ENCODE results near the gene CA4. TPM values are rescaled to one million over a fixed set of nuclear protein-coding genes. Genes with fewer than 3 reads are reported as not detected.
A peak's percentile ranks its signal among the peaks of the same experiment; 100 is the strongest.

Gene CA4
- total and polyA plus RNA-seq, 3 donors from 2014 or later = 0.94 to 3.1 (median 2.5) TPM

DNA sequence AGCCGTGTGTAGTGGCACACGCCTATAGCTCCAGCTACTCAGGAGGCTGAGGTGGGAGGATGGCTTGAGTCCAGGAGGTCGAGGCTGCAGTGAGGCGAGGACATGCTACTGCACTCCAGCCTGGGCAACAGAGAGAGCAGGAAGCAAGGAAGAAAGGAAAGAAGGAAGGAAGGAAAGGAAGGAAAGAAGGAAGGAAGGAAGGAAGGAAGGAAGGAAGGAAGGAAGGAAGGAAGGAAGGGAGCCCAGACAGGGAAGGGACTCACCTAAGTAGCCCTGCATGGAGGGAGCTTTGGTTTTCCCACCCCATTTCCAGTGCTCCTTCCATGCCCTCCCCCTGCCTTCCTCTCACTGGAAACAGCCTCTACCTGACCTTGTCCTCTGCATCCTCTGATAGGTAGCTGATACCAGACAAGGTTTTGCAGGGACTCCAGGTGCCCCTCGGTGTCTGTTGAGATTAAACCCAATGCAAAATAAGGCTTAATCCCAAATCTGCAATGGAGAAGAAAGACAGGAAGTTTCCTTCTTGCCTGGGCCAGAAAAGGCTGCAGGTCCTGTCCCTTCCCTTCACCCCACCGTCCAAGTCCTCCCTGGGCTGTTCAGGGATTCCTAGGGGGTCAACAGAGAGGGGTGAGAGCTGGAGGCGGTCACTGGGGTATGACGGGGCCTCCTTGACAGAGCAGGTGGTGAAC is 21.5 kb upstream of the CA4 start:
- Histone ChIP-seq H3K4me3 (no peak overlapping the region), H3K4me1 (no peaks in the 10 kb centered on the region), H3K36me3 (ENCODE audit: low read depth, missing control alignments) (no peaks in the 10 kb centered on the region), H3K9me3 (no peaks in the 10 kb centered on the region), H3K27me3 (no peaks in the 10 kb centered on the region), H3K27ac (no peak overlapping the region)
- TF ChIP-seq POLR2A (IDR thresholded peaks at IDR 0.05) (no peak), CTCF (IDR thresholded peaks at IDR 0.05) (no peak)
- intact Hi-C loops (cut with DNase I; ENCODE audit: low total_unique reads) = no loop called here
- DNase-seq = no peak
- WGBS, 2 donors = 63 to 75% methylated on average over 8 of the region's 8 CpGs

- no peaks in the 10 kb centered on the region for H3K4me1 ChIP-seq
- intact Hi-C loops (cut with DNase I; ENCODE audit: low total_unique reads) = no loop called here
- no peaks in the 10 kb centered on the region for H3K9me3 ChIP-seq
- H3K36me3 ChIP-seq (ENCODE audit: low read depth, missing control alignments) = no peaks in the 10 kb centered on the region
- TF ChIP-seq POLR2A (IDR thresholded peaks at IDR 0.05) (no peak), CTCF (IDR thresholded peaks at IDR 0.05) (no peak)
- H3K27ac ChIP-seq = no peak overlapping the region
- no peaks in the 10 kb centered on the region for H3K27me3 ChIP-seq
- H3K4me3 ChIP-seq = no peak overlapping the region
- DNase-seq = no peak
- 84 to 96% methylated on average over 4 of the region's 4 CpGs for WGBS, 2 donors
These were observed 20.6 kb upstream of the CA4 start for GRCh38 chr17:60129164-60129563.

GRCh38 chr17:60130466-60130865 is 19.3 kb upstream of the CA4 start:
- H3K4me3 ChIP-seq = no peak overlapping the region
- no peaks in the 10 kb centered on the region for H3K4me1 ChIP-seq
- 86 to 92% methylated on average over 3 of the region's 3 CpGs for WGBS, 2 donors
- H3K9me3 ChIP-seq = no peaks in the 10 kb centered on the region
- no peak overlapping the region for H3K27ac ChIP-seq
- DNase-seq = no peak
- no peak for TF ChIP-seq POLR2A (IDR thresholded peaks at IDR 0.05)
- TF ChIP-seq CTCF (IDR thresholded peaks at IDR 0.05) = no peak
- intact Hi-C loops (cut with DNase I; ENCODE audit: low total_unique reads) = loop anchor here (10.0 kb wide), 1 partner anchor 304 kb away; no protein-coding TSS in a partner anchor
- no peaks in the 10 kb centered on the region for H3K36me3 ChIP-seq (ENCODE audit: low read depth, missing control alignments)
- no peaks in the 10 kb centered on the region for H3K27me3 ChIP-seq

- Histone ChIP-seq H3K4me3 (peak overlapping the region; percentile 54 to 84), H3K4me1 (peaks cover 5% of the 10 kb centered on the region), H3K36me3 (ENCODE audit: low read depth, missing control alignments) (no peaks in the 10 kb centered on the region), H3K27me3 (no peaks in the 10 kb centered on the region), H3K27ac (peak overlapping the region in 1 of 2 donors; percentile 3), H3K9me3 (no peaks in the 10 kb centered on the region)
- intact Hi-C loops (cut with DNase I; ENCODE audit: low total_unique reads) = loop anchor here (10.0 kb wide), 1 partner anchor 300 kb away; no protein-coding TSS in a partner anchor
- WGBS, 2 donors = 9 to 10% methylated on average over 16 of the region's 16 CpGs
- DNase-seq = peak; percentile 9
- TF ChIP-seq POLR2A (IDR thresholded peaks at IDR 0.05) (no peak), CTCF (IDR thresholded peaks at IDR 0.05) (no peak)
These were observed 15.2 kb upstream of the CA4 start for GRCh38 chr17:60134396-60135150.
